Tibial nerve (tissue), 4 donors: ENCODE measurements around the gene TLCD3A. TPM values are rescaled to one million over a fixed set of nuclear protein-coding genes. Genes with fewer than 3 reads are reported as not detected.

Experiments used
- DNase-seq, 2 donors: peaks; one replicate each; pipeline ENCODE4 v3.0.0-alpha.2; 2019; ENCODE audit warnings: low spot score in 2 of 2
- H3K27ac ChIP-seq, 4 donors: fragments of 200-600 bp; sonication (generic) in 3 of 4; one replicate each; pipeline ENCODE4 v1.5.1; 2017 to 2019; ENCODE audit warnings: mild to moderate bottlenecking in 1 of 4
- H3K27me3 ChIP-seq, 2 donors: fragments of 200-600 bp; sonication (generic) in 1 of 2; one replicate each; pipeline versions ENCODE4 v1.5.1 to v1.6.0; 2017 to 2019
- H3K36me3 ChIP-seq, 3 donors: fragments of 200-600 bp; sonication (generic); one replicate each; pipeline ENCODE4 v1.5.1; 2018 to 2019
- H3K4me1 ChIP-seq, 4 donors: fragments of 200-600 bp; sonication (generic) in 3 of 4; one replicate each; pipeline ENCODE4 v1.5.1; 2017 to 2019
- H3K4me3 ChIP-seq, 4 donors: fragments of 200-600 bp; sonication (generic) in 3 of 4; one replicate each; pipeline ENCODE4 v1.5.1; 2017 to 2019; ENCODE audit warnings: mild to moderate bottlenecking in 1 of 4, moderate library complexity in 1 of 4
- H3K9me3 ChIP-seq, 4 donors: fragments of 200-600 bp; sonication (generic) in 3 of 4; one replicate each; pipeline ENCODE4 v1.5.1; 2017 to 2019
- CTCF ChIP-seq, 5 experiments: fragments of 200-600 bp in 3 of 5; fragments of 450-650 bp in 2 of 5; sonication (generic) in 3 of 5; IDR thresholded peaks; one replicate each; pipeline ENCODE4 v1.5.1; 2016 to 2019; ENCODE audit warnings: antibody characterized with exemption in 5 of 5, mild to moderate bottlenecking in 3 of 5, moderate library complexity in 2 of 5
- EP300 ChIP-seq, 2 donors: sonication (generic); formaldehyde crosslinking; IDR thresholded peaks; one replicate each; pipeline ENCODE4 v1.6.1; 2017; ENCODE audit warnings: antibody characterized with exemption in 2 of 2, mild to moderate bottlenecking in 1 of 2
- POLR2A ChIP-seq, 2 donors: fragments of 450-650 bp; IDR thresholded peaks; one replicate each; pipeline ENCODE4 v1.6.1; 2017; ENCODE audit warnings: antibody characterized with exemption in 2 of 2, mild to moderate bottlenecking in 2 of 2, moderate library complexity in 2 of 2
- WGBS, 2 donors: methylation state at CpG; one replicate each; pipeline ENCODE4 v1.1.5; 2018; 5-methylcytosine and 5-hydroxymethylcytosine counted together
- total RNA-seq, 4 donors: library from RNA; depleted of rRNA; stranded (reverse); fragments of >200 nt; gene quantifications; one replicate each; pipeline ENCODE4 v1.1.0, GENCODE V29; 2016

Gene TLCD3A
- total RNA-seq, 4 donors from 2014 or later: 3.9 to 6.3 (median 5.8) TPM

- no peaks in the 10 kb centered on the region for H3K36me3 ChIP-seq
- DNase-seq: no peak
- no peaks in the 10 kb centered on the region for H3K27me3 ChIP-seq
- H3K9me3 ChIP-seq: no peaks in the 10 kb centered on the region
- no peak overlapping the region for H3K4me3 ChIP-seq
- TF ChIP-seq POLR2A (IDR thresholded peaks at IDR 0.05): no peak
- no peak for TF ChIP-seq CTCF (IDR thresholded peaks at IDR 0.05)
- no peak for TF ChIP-seq EP300 (IDR thresholded peaks at IDR 0.05)
- peaks cover 0 to 7% (median 0%) of the 10 kb centered on the region in 4 donors for H3K4me1 ChIP-seq
- H3K27ac ChIP-seq: no peak overlapping the region
- 76 to 92% methylated on average over 5 of the region's 5 CpGs for WGBS, 2 donors
These were observed 10.9 kb upstream of the TLCD3A start for GRCh38 chr17:721540-721937.

GRCh38 chr17:725084-725483 lies 7.3 kb upstream of the TLCD3A start:
- no peak for DNase-seq
- 95 to 97% methylated on average over 14 of the region's 14 CpGs for WGBS, 2 donors
- Histone ChIP-seq H3K27ac (no peak overlapping the region), H3K4me1 (no peaks in the 10 kb centered on the region), H3K36me3 (no peaks in the 10 kb centered on the region), H3K4me3 (no peak overlapping the region), H3K9me3 (no peaks in the 10 kb centered on the region), H3K27me3 (no peaks in the 10 kb centered on the region)
- TF ChIP-seq POLR2A (IDR thresholded peaks at IDR 0.05): no peak
- no peak for TF ChIP-seq EP300 (IDR thresholded peaks at IDR 0.05)
- TF ChIP-seq CTCF (IDR thresholded peaks at IDR 0.05): no peak

GRCh38 chr17:725746-726145 lies 6.7 kb upstream of the TLCD3A start:
- H3K4me1 ChIP-seq: no peaks in the 10 kb centered on the region

GRCh38 chr17:726271-726919 lies 6.0 kb upstream of the TLCD3A start:
- no peaks in the 10 kb centered on the region for H3K27me3 ChIP-seq
- 61 to 68% methylated on average over 20 of the region's 20 CpGs for WGBS, 2 donors

More at GRCh38 chr17:725746-726145, 6.7 kb upstream of the TLCD3A start:
- no peaks in the 10 kb centered on the region for H3K9me3 ChIP-seq
- DNase-seq: no peak
- WGBS, 2 donors: 80 to 83% methylated on average over 12 of the region's 12 CpGs
- no peaks in the 10 kb centered on the region for H3K36me3 ChIP-seq
- no peak overlapping the region for H3K27ac ChIP-seq
- no peak for TF ChIP-seq EP300 (IDR thresholded peaks at IDR 0.05)
- TF ChIP-seq POLR2A (IDR thresholded peaks at IDR 0.05): no peak
- no peak for TF ChIP-seq CTCF (IDR thresholded peaks at IDR 0.05)
- H3K27me3 ChIP-seq: no peaks in the 10 kb centered on the region
- no peak overlapping the region for H3K4me3 ChIP-seq

More at GRCh38 chr17:726271-726919, 6.0 kb upstream of the TLCD3A start:
- Histone ChIP-seq H3K4me1 (peaks cover 0 to 5% (median under 1%) of the 10 kb centered on the region in 4 donors), H3K27ac (no peak overlapping the region), H3K4me3 (no peak overlapping the region), H3K9me3 (no peaks in the 10 kb centered on the region), H3K36me3 (no peaks in the 10 kb centered on the region)
- no peak for DNase-seq
- no peak for TF ChIP-seq EP300 (IDR thresholded peaks at IDR 0.05)
- TF ChIP-seq CTCF (IDR thresholded peaks at IDR 0.05): no peak
- no peak for TF ChIP-seq POLR2A (IDR thresholded peaks at IDR 0.05)
